ENCODE data around the gene AK9. TPM values are rescaled to one million over a fixed set of nuclear protein-coding genes. Genes with fewer than 3 reads are reported as not detected.

AK9 gene
- total RNA-seq, 1 experiment from 2014 or later, result 3.5 TPM

DNA sequence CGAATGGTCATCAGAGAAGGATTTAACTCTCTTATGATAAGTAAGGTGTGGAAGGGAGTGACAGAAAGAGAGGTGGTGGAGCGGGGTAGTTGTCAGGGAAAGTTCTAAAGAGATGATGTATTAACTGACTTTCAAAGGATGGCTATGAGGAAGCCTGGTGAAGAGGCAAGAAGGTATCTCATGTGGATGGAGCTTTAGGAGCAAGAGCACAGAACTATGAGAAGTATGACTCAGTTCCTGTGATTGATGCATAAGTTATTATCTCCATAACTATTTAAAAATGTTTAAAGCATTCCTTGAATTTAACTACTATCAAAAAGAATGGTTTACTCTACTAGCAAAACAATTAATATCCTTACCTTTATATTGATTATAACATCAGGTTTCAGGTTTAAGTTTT is 28.8 kb downstream of the AK9 start:
- RAD21 ChIA-PET (ENCODE audit: low non-redundant PET in 1 of 2, low total read pairs in 2 of 2, uncharacterized antibody in 2 of 2, unreplicated experiment in 2 of 2), result no interaction called here
- no peaks in the 10 kb centered on the region for H3K79me2 ChIP-seq (ENCODE audit: insufficient read depth, low read length)
- intact Hi-C loops (cut with micrococcal nuclease), result no loop called here
- no peak for TF ChIP-seq ZNF274 (IDR thresholded peaks at IDR 0.05; ENCODE audit: low read depth, low read length)
- no peaks in the 10 kb centered on the region for H3K9me3 ChIP-seq (ENCODE audit: control insufficient read depth in 1 of 2, insufficient read depth in 1 of 2, low read depth in 1 of 2, low read length in 2 of 2)
- DNase-seq (ENCODE audit: low read depth, low spot score) (no peak), ATAC-seq (no peak)
- no peak overlapping the region for H3K4me2 ChIP-seq (ENCODE audit: low read length)
- no peak overlapping the region for H3K4me3 ChIP-seq (replicated peaks in 1 of 2; ENCODE audit: low read depth in 1 of 2, low read length in 2 of 2)
- H3K27me3 ChIP-seq (ENCODE audit: insufficient read depth, low read length), result no peaks in the 10 kb centered on the region
- no peak overlapping the region for H3K9ac ChIP-seq (ENCODE audit: low read length)
- no peaks in the 10 kb centered on the region for H4K20me1 ChIP-seq (ENCODE audit: insufficient read depth)
- H3K36me3 ChIP-seq (ENCODE audit: control insufficient read depth in 1 of 2, insufficient read depth in 2 of 2, low read length in 2 of 2), result no peaks in the 10 kb centered on the region
- CTCF ChIA-PET, result no interaction called here
- H3K27ac ChIP-seq (ENCODE audit: low read depth, low read length), result no peak overlapping the region
- POLR2A ChIA-PET, result no interaction called here
- BruUV-seq (replicated peaks), result no TSS peak
- no peaks in the 10 kb centered on the region for H3K9me2 ChIP-seq (ENCODE audit: insufficient read depth)
- peaks cover 0 to 5% of the 10 kb centered on the region in 2 experiments; a peak in 1 of 4 replicates for H3K4me1 ChIP-seq (ENCODE audit: control insufficient read depth in 1 of 2, insufficient read depth in 2 of 2, low read length in 2 of 2)
- no peak overlapping the region for H2AFZ ChIP-seq (ENCODE audit: low read depth, low read length, poor library complexity, severe bottlenecking)

DNA sequence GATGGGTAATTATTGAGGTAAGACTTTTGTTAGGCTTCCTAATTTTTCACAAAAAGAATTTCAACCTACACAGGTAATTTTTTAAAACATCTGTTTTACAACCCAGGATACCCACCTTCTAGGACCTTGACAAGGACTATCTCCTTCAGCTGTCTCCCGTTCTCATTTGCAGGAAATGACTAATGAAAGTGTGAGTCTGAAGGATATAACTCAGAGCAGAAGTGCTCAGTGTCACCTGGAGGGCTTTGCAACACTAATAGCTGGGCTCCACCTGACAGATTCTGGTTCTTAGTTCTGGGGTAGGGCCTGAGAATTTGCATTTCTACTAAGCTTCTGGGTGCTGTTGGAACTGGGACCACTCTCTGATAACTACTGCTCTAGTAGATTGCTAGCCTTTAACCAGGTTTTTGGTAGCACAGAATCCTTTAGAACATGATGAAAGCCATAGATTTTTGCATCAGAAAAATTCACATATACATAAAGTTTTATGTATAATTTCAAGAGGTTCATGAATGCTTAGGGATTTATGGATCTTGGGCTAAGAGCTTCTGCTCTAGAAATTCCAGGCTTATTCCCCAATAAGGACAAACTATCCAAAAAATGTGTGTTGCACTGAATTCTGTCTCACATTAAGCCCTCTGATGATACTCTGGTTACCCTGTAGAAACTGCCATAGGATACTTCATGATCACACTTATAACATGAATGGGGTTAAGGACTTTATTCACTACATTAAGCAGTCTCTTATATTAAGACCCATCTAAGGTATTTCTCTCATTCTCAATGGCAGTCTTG is 30.3 kb downstream of the AK9 start:
- H3K4me1 ChIP-seq (ENCODE audit: control insufficient read depth in 1 of 2, insufficient read depth in 2 of 2, low read length in 2 of 2), result peaks cover 0 to 5% of the 10 kb centered on the region in 2 experiments; a peak in 1 of 4 replicates
- TF ChIP-seq ZFX (IDR thresholded peaks at IDR 0.05), result no peak
- TF ChIP-seq FOSL1 (IDR thresholded peaks at IDR 0.05; ENCODE audit: low read depth), result peak; percentile 13; the same call in 1 of the 2 replicates
- no peak for TF ChIP-seq POLR2AphosphoS5 (IDR thresholded peaks at IDR 0.05; ENCODE audit: low read depth, low read length)
- H3K4me2 ChIP-seq (ENCODE audit: low read length), result no peak overlapping the region
- DNase-seq (ENCODE audit: low read depth, low spot score) (no peak), ATAC-seq (no peak)
- H4K20me1 ChIP-seq (ENCODE audit: insufficient read depth), result no peaks in the 10 kb centered on the region
- H3K9me2 ChIP-seq (ENCODE audit: insufficient read depth), result no peaks in the 10 kb centered on the region
- H2AFZ ChIP-seq (ENCODE audit: low read depth, low read length, poor library complexity, severe bottlenecking), result no peak overlapping the region
- no peaks in the 10 kb centered on the region for H3K36me3 ChIP-seq (ENCODE audit: control insufficient read depth in 1 of 2, insufficient read depth in 2 of 2, low read length in 2 of 2)
- ChIA-PET CTCF (no interaction called here), POLR2A (no interaction called here), RAD21 (ENCODE audit: low non-redundant PET in 1 of 2, low total read pairs in 2 of 2, uncharacterized antibody in 2 of 2, unreplicated experiment in 2 of 2) (no interaction called here)
- H3K9me3 ChIP-seq (ENCODE audit: control insufficient read depth in 1 of 2, insufficient read depth in 1 of 2, low read depth in 1 of 2, low read length in 2 of 2), result no peaks in the 10 kb centered on the region
- intact Hi-C loops (cut with micrococcal nuclease), result no loop called here
- BruUV-seq (replicated peaks), result no TSS peak
- no peak overlapping the region for H3K9ac ChIP-seq (ENCODE audit: low read length)
- no peak overlapping the region for H3K27ac ChIP-seq (ENCODE audit: low read depth, low read length)
- H3K27me3 ChIP-seq (ENCODE audit: insufficient read depth, low read length), result no peaks in the 10 kb centered on the region
- H3K4me3 ChIP-seq (replicated peaks in 1 of 2; ENCODE audit: low read depth in 1 of 2, low read length in 2 of 2), result no peak overlapping the region
- no peaks in the 10 kb centered on the region for H3K79me2 ChIP-seq (ENCODE audit: insufficient read depth, low read length)
